ENCODE data around the gene SASS6.

GRCh38 chr1:100035214-100035613 lies 97.5 kb downstream of the SASS6 start:
- TF ChIP-seq POLR2AphosphoS5 (IDR thresholded peaks at IDR 0.05) = no peak
- TF ChIP-seq CTCF (IDR thresholded peaks at IDR 0.05) = no peak
- TF ChIP-seq POLR2A (IDR thresholded peaks at IDR 0.05) = no peak
- no peak for TF ChIP-seq EP300 (IDR thresholded peaks at IDR 0.05)
